ENCODE data around the gene LITAF.
"Not testable (repeated sequence)": the region's sequence is repeated elsewhere in the genome, so short reads cannot be mapped to it uniquely, and the experiment has no call there.

Gene LITAF

GRCh38 chr16:11597235-11598095 lies 10.7 kb upstream of the LITAF start:
- no peak for TF ChIP-seq CTCF (IDR thresholded peaks at IDR 0.05; ENCODE audit: insufficient read depth, low read length)
- no peak for TF ChIP-seq SPI1 (IDR thresholded peaks at IDR 0.05; ENCODE audit: borderline replicate concordance, low read depth)
- TF ChIP-seq POLR2AphosphoS5 (IDR thresholded peaks at IDR 0.05; ENCODE audit: low read depth) = 0 out of 2 replicates have a peak, but pooled peaks have one; percentile 32
- Histone ChIP-seq H3K4me3 (replicated peaks; ENCODE audit: insufficient read depth, low read length) (no peak overlapping the region), H3K27ac (replicated peaks) (peak overlapping the region; percentile 88), H3K27me3 (ENCODE audit: insufficient read depth, poor library complexity, severe bottlenecking) (no peaks in the 10 kb centered on the region)
- DNase-seq (ENCODE audit: low read depth in 1 of 2, low spot score in 1 of 2) = peak in 1 of 2 experiments; percentile 79

- TF ChIP-seq GABPA (IDR thresholded peaks at IDR 0.05; ENCODE audit: low read depth) = no peak
- no peak for TF ChIP-seq POLR2AphosphoS5 (IDR thresholded peaks at IDR 0.05; ENCODE audit: low read depth)
- TF ChIP-seq SPI1 (IDR thresholded peaks at IDR 0.05; ENCODE audit: borderline replicate concordance, low read depth) = no peak
- no peak for TF ChIP-seq CTCF (IDR thresholded peaks at IDR 0.05; ENCODE audit: insufficient read depth, low read length)
- no peak for TF ChIP-seq REST (IDR thresholded peaks at IDR 0.05; ENCODE audit: insufficient replicate concordance, low read depth)
- H3K4me3 ChIP-seq (replicated peaks; ENCODE audit: insufficient read depth, low read length) = no peak overlapping the region
- no peaks in the 10 kb centered on the region for H3K27me3 ChIP-seq (ENCODE audit: insufficient read depth, poor library complexity, severe bottlenecking)
- peak; percentile 44 to 84 for DNase-seq (ENCODE audit: low read depth in 1 of 2, low spot score in 1 of 2)
- H3K27ac ChIP-seq (replicated peaks) = peak overlapping the region; percentile 88
Observed at GRCh38 chr16:11596572-11597226, 10.0 kb upstream of the LITAF start.

GRCh38 chr16:11593581-11593980 lies 6.9 kb upstream of the LITAF start:
- Histone ChIP-seq H3K4me3 (replicated peaks; ENCODE audit: insufficient read depth, low read length) (no peak overlapping the region), H3K27ac (replicated peaks) (no peak overlapping the region), H3K27me3 (ENCODE audit: insufficient read depth, poor library complexity, severe bottlenecking) (no peaks in the 10 kb centered on the region)
- TF ChIP-seq REST (IDR thresholded peaks at IDR 0.05; ENCODE audit: insufficient replicate concordance, low read depth) (no peak), GABPA (IDR thresholded peaks at IDR 0.05; ENCODE audit: low read depth) (no peak), CTCF (IDR thresholded peaks at IDR 0.05; ENCODE audit: insufficient read depth, low read length) (no peak), POLR2AphosphoS5 (IDR thresholded peaks at IDR 0.05; ENCODE audit: low read depth) (no peak), SPI1 (IDR thresholded peaks at IDR 0.05; ENCODE audit: borderline replicate concordance, low read depth) (no peak)
- DNase-seq (ENCODE audit: low read depth in 1 of 2, low spot score in 1 of 2) = no peak

GRCh38 chr16:11593076-11593475 lies 6.4 kb upstream of the LITAF start:
- not testable (repeated sequence) for H3K4me3 ChIP-seq (replicated peaks; ENCODE audit: insufficient read depth, low read length); H3K27me3 ChIP-seq (ENCODE audit: insufficient read depth, poor library complexity, severe bottlenecking); H3K27ac ChIP-seq (replicated peaks); DNase-seq (ENCODE audit: low read depth in 1 of 2, low spot score in 1 of 2)

GRCh38 chr16:11591630-11592029 lies 4.9 kb upstream of the LITAF start:
- H3K4me3 ChIP-seq (replicated peaks; ENCODE audit: insufficient read depth, low read length); DNase-seq (ENCODE audit: low read depth in 1 of 2, low spot score in 1 of 2); H3K27ac ChIP-seq (replicated peaks); H3K27me3 ChIP-seq (ENCODE audit: insufficient read depth, poor library complexity, severe bottlenecking): not testable (repeated sequence)
